Measurements from ENCODE around the gene TIMM10.

DNA sequence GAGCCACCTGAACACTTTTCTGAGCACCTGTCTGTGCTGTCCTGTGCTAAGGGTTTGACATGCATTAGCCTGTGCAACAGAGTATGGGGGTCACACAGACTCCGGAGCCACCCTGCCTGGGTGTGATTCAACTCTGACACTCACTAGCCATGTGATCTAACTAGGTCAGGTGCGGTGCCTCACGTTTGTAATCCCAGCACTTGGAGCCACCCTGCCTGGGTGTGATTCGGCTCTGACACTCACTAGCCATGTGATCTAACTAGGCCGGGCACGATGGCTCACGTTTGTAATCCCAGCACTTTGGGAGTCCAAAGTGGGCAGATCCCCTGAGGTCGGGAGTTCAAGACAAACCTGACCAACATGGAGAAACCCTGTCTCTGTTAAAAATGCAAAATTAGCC is 25.5 kb upstream of the TIMM10 start:
- no peak for TF ChIP-seq POLR2A (IDR thresholded peaks at IDR 0.05)
- TF ChIP-seq, protein P1, sequence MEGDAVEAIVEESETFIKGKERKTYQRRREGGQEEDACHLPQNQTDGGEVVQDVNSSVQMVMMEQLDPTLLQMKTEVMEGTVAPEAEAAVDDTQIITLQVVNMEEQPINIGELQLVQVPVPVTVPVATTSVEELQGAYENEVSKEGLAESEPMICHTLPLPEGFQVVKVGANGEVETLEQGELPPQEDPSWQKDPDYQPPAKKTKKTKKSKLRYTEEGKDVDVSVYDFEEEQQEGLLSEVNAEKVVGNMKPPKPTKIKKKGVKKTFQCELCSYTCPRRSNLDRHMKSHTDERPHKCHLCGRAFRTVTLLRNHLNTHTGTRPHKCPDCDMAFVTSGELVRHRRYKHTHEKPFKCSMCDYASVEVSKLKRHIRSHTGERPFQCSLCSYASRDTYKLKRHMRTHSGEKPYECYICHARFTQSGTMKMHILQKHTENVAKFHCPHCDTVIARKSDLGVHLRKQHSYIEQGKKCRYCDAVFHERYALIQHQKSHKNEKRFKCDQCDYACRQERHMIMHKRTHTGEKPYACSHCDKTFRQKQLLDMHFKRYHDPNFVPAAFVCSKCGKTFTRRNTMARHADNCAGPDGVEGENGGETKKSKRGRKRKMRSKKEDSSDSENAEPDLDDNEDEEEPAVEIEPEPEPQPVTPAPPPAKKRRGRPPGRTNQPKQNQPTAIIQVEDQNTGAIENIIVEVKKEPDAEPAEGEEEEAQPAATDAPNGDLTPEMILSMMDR (IDR thresholded peaks at IDR 0.05), result no peak
